ENCODE results near the gene CDK17.

DNA sequence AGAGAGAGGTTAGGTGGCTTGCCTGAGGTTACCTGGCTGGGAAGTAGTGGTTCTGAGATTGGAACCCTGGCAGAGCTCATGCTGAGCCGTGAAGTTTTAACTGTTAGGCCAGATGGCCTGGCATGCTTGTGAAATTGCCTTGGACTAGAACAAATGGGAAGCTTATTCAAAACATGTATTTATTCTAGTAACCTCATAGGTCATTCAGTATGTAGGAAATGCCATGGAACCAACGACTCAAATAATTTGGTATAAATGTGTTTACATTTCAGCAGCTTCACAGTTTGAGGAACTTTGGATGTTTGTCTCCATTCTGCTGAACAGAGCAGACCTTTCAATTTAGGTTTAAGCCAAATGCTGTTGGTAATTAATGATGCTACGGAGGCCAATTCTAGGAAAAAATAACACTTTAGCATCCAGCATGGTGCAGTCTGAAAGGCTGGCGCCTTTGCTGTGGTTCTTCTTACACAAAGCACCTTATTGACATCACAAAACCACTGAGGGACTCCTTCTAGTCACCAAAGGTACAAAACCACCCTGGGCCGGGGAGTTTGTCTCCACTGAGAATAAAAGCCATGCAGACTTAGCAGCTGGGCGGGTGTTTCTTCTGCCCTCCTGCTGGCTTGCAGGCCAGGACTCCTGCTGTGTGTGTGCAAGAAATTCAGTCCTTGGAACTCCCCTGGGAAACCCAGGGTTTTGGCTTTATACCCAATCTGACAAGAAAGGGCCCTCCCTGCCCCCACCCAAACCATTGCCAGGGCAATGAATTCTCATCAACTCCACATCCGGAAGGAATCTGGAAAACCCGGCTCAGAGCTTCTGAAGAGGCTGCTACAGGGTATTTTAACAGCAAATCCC lies 141.9 kb downstream of the CDK17 start:
- TF ChIP-seq, protein P1, sequence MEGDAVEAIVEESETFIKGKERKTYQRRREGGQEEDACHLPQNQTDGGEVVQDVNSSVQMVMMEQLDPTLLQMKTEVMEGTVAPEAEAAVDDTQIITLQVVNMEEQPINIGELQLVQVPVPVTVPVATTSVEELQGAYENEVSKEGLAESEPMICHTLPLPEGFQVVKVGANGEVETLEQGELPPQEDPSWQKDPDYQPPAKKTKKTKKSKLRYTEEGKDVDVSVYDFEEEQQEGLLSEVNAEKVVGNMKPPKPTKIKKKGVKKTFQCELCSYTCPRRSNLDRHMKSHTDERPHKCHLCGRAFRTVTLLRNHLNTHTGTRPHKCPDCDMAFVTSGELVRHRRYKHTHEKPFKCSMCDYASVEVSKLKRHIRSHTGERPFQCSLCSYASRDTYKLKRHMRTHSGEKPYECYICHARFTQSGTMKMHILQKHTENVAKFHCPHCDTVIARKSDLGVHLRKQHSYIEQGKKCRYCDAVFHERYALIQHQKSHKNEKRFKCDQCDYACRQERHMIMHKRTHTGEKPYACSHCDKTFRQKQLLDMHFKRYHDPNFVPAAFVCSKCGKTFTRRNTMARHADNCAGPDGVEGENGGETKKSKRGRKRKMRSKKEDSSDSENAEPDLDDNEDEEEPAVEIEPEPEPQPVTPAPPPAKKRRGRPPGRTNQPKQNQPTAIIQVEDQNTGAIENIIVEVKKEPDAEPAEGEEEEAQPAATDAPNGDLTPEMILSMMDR (IDR thresholded peaks at IDR 0.05) = no peak
- no peak for TF ChIP-seq POLR2A (IDR thresholded peaks at IDR 0.05)

All from uterus (tissue), 2 donors.